Measurements from ENCODE around the gene CIPC.
A peak's percentile ranks its signal among the peaks of the same experiment; 100 is the strongest.

Gene CIPC

DNA sequence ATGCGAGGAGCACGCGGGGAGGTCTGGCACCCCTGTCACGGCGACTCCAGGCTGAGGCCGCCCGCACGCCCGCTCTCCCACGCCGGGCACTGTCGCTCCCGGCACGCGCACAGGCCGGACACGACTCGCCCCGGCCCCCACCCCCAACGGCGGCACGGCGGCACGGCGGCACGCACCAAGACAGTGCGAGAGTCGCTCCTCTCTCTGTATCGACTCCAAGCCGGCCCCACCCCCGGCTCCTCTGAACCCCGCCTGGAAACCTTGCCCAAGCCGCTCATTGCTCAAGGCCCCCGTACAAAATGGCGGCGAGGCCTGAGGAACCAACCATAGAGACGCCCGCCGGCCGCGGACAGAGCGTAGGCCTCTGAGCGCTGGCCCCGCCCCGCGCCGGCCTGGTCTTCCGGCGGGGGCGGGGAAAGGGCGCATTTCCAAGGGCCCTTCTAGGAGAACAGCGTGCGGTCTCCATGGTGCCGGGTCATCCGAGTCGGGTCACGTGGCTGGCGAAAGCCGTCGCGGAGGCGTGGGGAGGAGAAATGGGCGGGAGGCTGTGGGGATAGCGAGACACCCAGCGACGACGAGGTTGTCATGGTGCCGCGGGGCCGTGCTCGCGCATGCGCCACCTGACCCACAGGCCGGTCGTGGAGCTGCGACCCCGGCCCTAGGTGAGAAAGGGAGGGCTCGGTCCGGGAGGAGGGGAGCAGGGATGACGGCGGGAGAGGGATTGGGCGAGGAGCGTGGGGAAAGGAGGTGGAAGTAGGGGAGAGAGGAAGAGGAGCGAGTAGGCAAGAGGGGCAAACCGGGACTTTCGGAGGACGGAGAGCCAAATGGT, at the start of gene CIPC:
Gene CIPC, plus strand, starts transcription at position 559 of the 829 bp plus-strand sequence. CDS start 7,451 bp downstream, outside the sequence.
- DNase-seq (ENCODE audit: low read depth, low spot score), result peak; percentile 97

GRCh38 chr14:77051116-77051515, 46.9 kb upstream of the CIPC start:
- DNase-seq (ENCODE audit: low read depth, low spot score), result no peak

GRCh38 chr14:77052281-77053044, 45.6 kb upstream of the CIPC start:
- no peak for DNase-seq (ENCODE audit: low read depth, low spot score)

GRCh38 chr14:77053046-77053841, 44.8 kb upstream of the CIPC start:
- no peak for DNase-seq (ENCODE audit: low read depth, low spot score)

- no peak for DNase-seq (ENCODE audit: low read depth, low spot score)
Measured at GRCh38 chr14:77055306-77055705, 42.8 kb upstream of the CIPC start.

DNA sequence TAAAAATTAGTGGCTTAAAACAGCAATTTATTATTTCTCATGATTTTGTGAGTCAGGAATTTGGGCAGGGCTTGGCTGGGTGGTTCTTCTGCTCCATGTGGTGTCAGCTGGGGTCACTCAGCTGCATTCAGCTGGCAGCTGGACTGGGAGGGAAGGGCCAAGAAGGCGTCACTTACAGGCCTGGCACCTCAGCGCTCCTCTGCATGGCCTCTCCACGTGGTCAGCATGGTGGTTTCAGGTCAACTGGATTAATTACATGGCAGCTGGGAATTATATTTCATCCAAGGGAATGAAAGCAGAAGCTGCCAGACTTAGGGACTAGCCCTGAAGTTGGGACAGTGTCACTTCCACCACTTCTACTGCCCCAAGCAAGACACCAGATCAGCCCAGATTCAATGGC, 42.1 kb upstream of the CIPC start:
- DNase-seq (ENCODE audit: low read depth, low spot score), result no peak

DNA sequence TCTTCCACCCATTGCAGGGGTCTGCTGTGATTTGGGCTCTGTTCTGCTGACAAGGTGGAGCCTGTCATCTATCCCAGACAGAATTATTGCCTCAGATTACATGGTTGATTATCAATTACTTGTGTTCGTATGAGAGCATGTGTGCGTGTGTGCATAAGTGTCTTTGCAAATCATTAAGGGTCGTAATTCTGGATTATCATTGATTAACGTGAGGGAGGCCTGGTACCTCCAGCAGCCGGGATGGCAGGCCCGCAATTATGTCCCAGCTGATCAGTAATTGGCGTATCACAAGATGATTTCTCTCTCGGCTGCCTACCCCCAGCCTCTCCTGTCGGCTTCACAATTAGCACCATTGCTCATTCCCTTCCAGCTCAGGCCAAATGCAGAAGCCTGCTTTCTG, 39.9 kb upstream of the CIPC start:
- no peak for DNase-seq (ENCODE audit: low read depth, low spot score)

DNA sequence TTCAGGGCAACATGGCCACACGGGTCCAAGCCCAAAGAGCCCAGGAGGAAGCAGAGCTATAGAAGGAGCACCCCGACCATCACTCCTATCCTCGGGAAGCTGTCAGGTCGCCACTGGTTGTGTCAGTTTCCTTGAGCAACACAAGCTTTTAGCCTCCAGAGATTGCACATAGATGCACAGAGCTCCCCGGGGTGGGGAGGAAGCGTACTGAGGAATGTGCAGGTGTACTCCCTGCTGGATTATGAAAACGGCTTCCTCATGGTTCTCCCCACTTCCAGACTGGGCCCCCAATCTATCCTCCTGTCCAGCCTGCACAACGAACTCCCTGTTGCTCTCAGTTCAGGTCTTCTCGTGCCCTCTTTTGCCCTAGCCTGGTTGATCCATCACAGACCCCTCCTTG, 39.3 kb upstream of the CIPC start:
- no peak for DNase-seq (ENCODE audit: low read depth, low spot score)

DNA sequence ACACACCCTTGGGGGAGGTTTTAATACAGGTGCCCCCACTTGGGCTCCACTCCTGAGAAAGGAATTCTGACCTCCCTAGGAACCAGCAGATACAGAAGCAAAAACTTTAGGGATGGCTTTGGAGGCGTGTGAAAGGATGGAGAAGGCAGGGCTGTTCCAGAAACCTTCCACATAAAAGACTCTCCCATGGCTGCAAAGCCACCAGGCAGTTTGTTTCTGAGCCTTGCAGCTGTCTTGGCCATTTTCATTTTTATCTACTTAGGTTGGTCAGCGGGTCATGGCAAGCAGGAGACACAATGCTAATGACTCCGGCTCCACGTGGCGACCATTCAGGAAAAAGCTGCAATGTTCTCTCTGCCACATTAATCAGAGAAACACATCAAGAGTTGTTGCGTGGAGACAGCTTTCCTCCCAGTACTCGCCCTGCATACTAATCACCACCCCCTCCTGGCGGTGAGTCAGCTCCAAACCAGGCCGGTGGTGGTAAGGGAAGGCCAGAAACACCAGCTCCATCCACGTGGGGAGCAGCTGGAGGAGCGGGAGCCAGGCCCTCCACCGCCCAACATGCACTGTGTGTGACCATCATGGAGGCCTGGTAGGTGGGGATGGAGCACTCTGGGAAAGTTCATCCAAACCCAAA, 38.7 kb upstream of the CIPC start:
- no peak for DNase-seq (ENCODE audit: low read depth, low spot score)

- DNase-seq (ENCODE audit: low read depth, low spot score), result no peak
Measured at GRCh38 chr14:77061630-77062257, 36.3 kb upstream of the CIPC start.

- DNase-seq (ENCODE audit: low read depth, low spot score), result no peak
Measured at GRCh38 chr14:77062261-77062660, 35.8 kb upstream of the CIPC start.

- DNase-seq (ENCODE audit: low read depth, low spot score), result no peak
Measured at GRCh38 chr14:77063571-77064171, 34.4 kb upstream of the CIPC start.

- DNase-seq (ENCODE audit: low read depth, low spot score), result no peak
Measured at GRCh38 chr14:77064521-77065178, 33.4 kb upstream of the CIPC start.

DNA sequence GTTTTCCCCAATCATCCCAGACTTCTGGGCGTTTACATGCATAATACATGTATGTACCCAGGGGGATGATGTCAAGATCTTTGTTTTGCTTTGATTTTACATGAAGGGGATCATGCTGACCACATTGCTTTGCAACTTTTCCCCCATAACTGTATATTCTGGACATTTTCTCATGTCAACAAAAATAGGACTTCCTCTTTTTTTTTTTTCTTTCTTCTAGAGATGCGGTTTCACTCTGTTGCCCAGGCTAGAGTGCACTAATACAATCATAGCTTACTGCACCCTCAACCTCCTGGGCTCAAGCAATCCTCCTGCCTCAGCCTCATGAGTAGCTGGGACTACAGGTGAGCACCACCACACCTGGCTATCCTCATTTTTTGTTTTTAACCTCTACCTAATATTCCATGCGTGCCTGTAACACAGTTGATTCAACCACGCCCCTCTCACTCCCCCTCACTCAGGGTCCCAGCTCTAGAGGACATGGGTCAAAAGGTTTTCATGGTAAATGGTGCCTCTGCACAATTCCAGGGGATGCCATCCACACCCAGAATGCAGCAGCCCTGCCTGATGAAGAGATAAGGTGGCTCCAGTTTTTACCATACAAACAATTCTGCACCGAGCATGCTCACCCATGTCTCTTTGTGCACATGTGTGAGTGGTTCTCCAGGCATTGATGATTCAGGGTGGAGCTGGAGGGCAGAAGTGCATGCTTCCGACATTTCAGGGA, 32.0 kb upstream of the CIPC start:
- DNase-seq (ENCODE audit: low read depth, low spot score), result no peak

DNA sequence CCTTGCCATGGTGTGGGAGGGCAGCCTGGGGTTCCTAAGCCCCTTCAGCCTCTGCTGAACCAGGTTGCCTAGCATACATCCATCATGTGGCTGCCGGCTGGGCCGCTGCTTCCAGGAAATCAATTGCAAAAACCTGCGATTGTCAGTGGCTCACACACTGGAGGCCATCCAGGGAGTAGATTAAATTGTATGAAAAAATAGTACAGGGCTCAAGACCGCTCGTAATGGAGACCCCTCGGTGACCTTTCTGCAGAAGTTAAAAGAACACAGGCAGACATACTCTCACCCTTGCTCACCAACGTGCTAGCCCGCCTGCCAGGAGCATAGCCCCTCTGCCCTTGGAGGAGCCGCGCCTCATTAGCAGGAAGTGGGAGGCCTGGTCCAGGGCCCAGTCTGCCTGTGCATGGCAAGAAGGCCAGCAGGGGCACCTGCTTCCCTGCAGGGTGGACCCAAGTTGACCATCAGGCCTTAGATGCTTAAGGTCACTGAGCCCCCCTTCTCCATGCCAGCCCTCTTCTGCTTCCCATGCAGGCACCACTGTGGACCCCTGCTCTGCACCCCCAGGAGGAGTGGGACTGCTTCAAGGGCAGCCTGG, 31.4 kb upstream of the CIPC start:
- DNase-seq (ENCODE audit: low read depth, low spot score), result no peak

DNA sequence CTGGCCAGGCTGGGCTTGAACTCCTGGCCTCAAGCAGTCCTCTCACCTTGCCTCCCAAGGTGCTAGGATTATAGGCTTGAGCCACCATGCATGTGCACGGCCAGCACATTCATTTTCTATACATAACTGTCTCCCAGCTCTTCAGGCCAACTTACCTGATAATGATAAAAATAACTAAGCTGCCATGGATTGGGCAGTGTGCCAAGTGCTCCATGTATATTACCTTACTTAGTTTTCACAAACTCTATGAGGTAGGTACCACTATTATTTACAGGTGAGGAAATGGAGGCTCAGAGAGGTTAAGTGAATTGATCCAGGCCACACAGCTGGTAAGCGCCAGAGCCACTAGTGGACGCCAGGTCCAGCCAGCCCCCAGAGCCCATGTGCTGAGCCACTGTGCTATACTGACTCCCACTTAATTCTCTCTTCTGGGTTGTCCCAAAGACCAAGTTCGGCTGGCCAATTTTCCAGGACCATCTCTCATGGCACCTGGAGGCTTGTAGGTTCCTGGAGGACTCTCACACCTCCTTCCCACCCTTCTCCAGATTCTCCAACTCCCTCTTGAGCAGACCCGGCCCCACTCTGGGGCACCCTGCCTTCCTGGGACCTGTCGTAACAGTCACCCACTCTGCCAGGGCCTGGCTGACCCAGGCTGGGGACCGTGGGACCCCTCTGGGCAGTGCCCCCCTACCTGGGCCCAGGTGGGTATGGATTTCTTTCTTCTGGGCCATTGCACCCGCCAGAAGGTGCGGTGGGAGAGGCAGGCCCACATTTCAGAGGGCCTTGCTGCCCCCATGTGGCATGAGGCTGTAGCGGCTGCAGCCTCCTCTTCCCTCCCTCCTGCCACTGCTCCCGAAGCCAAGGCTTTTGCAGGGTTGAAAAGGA, 30.2 kb upstream of the CIPC start:
- DNase-seq (ENCODE audit: low read depth, low spot score), result no peak

DNA sequence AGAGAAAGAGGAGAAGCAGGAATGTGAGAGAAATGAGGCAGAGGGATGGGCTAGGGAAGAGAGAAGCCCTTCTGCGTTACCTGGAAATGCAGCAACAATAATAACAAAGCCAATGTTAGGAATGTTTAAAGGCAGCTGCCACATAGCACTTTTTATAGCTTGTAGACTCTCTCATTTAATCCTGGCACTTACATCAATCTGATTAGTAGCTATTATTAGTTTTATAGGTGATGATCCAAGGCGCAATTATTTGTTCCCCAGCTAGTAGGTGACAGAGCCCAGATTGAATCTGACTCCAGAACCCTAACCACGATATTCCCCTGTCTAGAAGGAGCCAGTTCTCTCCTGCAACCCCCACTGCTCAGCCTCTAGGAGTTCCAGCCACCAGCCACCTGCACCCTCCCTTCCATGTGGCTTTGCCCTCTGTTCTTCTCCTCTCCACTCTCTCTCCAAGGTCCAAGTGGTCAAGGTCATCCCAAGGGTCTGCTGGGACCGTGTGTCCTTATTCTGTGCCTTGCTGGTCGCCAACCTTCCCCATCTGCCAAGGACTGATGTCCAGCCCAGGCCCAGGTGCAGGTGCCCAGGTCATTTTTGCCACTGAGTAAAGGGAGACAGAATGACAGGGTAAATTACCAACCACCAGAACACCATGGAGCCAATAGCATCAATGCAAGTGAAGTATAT, 29.4 kb upstream of the CIPC start:
- no peak for DNase-seq (ENCODE audit: low read depth, low spot score)

DNA sequence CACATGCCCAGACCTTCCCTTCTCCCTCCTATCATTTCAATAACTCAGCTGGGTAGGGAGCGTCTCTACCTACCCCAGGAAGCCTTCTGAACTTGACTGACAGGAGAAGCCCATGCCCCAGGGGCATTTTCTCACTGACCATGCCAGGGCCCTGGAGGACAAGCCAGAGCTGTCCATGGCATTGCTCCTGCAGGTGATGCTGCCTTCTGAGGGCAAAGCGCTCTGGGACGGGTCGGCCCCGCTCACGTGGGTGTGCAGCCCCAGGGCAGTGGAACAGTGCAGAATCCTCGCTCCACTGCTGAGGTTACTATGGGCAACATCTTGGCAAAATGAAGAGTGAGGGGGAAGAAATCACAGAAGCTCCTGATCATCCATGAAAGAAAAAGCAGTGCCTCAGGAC, 28.5 kb upstream of the CIPC start:
- DNase-seq (ENCODE audit: low read depth, low spot score), result no peak

Data from smooth muscle cell of the brain vasculature (primary cell).